PC-3 (cell line): Measurements from ENCODE around the gene KSR1.

Experiments used
- CTCF ChIP-seq: fragments of 300-600 bp; sonication (generic); conservative IDR thresholded peaks from 2 replicates; pipeline ENCODE4 v1.5.1; 2017; ENCODE audit warnings: antibody characterized with exemption, low read depth, mild to moderate bottlenecking, low read length
- EZH2 ChIP-seq: fragments of 300-600 bp; sonication (generic); IDR thresholded peaks from one replicate; pipeline ENCODE4 v1.6.1; 2017; ENCODE audit warnings: antibody characterized with exemption, mild to moderate bottlenecking, low read length; ENCODE audit not compliant: unreplicated experiment
- EZH2phosphoT487 ChIP-seq: fragments of 300-600 bp; sonication (generic); IDR thresholded peaks from 2 replicates; pipeline ENCODE4 v1.6.1; 2018; ENCODE audit warnings: mild to moderate bottlenecking, antibody characterized with exemption, low read length, borderline replicate concordance

- TF ChIP-seq CTCF = no peak
- TF ChIP-seq EZH2 = no peak
- TF ChIP-seq EZH2phosphoT487 = no peak
Observed at GRCh38 chr17:27421111-27421510, 35.1 kb upstream of the KSR1 start.
